ENCODE measurements around the gene AGPAT1.
A peak's percentile ranks its signal among the peaks of the same experiment; 100 is the strongest.
"Not testable (repeated sequence)": the region's sequence is repeated elsewhere in the genome, so short reads cannot be mapped to it uniquely, and the experiment has no call there.

The AGPAT1 gene

GRCh38 chr6:32146687-32147086, 29.2 kb downstream of the AGPAT1 start:
- DNase-seq = no peak

- no peak for DNase-seq
Measured at GRCh38 chr6:32146287-32146686, 29.6 kb downstream of the AGPAT1 start.

- not testable (repeated sequence) for DNase-seq
Measured at GRCh38 chr6:32144238-32144637, 31.6 kb downstream of the AGPAT1 start.

DNA sequence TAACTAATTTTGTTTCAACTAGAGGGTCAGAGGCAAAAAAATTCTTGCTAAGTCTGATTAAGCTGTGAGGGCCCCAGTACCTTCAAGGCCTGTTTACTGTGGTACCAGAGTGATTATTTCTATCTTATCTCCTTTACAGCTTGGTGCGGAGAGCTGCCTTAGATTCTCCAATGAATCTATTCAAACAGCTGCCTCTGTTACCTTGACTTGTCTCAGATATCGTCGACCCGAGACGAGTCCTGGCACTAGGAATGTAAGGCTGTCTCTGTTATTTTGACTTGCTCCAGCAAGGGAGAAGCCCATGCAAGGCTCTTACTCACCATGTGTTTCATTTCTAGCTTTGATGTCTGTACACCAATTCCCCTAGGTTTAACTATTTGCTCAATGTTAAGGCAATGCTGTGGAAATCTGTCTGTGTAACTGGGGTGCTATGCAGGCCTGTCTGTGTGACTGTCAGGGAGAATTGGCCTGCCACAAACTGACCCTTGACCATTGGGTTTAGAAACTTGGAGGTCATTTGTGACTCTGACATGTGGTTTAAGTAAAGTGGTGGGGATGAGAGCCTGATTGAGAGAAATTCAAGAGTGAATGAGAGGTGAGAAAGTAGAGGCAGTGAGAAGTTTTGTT, 35.4 kb downstream of the AGPAT1 start:
- DNase-seq = no peak

DNA sequence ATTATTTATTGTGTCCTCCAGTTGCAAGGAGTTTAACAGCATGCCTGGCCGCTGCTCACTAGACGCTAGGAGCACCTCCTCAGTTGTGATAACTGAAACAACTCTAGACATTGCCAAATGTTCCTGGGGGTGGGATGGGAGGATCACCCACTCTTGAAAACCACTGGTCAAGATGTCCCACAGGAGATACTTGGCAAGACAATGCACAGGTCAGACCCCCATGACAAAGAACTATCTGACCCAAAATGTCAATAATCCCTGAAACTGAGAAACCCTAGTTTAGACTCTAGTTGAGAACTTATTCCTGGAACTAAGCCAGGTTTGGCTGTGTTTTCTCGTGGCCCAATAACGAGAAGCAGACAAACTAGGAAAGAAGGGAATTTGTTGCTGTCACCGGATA, 36.3 kb downstream of the AGPAT1 start:
- no peak for DNase-seq

- no peak for DNase-seq
Measured at GRCh38 chr6:32137454-32137853, 38.4 kb downstream of the AGPAT1 start.

DNA sequence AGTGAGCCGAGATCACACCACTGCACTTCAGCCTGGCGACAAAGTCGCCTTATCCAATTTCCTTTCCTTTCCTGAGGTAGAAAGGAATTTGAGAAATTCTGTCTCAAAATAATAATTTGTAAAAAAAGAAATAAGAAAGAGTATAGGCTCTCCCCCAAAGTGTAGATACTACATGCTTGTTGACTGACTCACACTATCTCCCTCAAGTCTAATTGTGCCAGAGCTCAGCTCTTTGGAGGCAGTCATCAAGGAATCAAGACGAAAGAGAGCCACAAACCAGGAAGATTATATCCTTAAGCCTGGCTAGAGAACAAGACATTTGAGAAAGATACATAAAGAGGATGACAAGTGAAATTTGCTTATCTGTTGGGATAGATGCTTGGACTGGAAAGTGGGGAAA, 42.1 kb downstream of the AGPAT1 start:
- no peak for DNase-seq

GRCh38 chr6:32132110-32132509, 43.8 kb downstream of the AGPAT1 start:
- DNase-seq = no peak

DNA sequence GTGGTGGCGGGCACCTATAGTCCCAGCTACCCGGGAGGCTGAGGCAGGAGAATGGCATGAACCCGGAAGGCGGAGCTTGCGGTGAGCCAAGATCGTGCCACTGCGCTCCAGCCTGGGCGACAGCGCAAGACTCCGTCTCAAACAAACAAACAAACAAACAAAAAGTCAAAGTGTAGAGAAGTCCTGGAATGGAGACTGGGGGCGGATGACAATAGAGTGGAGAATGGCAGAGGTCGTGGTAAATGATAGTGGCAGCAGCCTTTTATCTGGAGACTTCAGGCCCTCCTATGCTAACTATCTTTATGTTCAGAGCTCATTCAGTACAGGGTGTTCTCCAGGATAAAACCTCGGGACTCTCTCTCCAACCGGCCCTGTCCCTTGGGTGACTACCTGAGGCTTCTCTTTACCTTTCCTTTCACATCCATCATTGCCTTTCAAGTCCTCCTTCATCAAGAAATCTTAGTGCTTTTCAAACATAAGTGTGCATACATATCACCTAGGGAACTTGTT, 44.4 kb downstream of the AGPAT1 start:
- no peak for DNase-seq

DNA sequence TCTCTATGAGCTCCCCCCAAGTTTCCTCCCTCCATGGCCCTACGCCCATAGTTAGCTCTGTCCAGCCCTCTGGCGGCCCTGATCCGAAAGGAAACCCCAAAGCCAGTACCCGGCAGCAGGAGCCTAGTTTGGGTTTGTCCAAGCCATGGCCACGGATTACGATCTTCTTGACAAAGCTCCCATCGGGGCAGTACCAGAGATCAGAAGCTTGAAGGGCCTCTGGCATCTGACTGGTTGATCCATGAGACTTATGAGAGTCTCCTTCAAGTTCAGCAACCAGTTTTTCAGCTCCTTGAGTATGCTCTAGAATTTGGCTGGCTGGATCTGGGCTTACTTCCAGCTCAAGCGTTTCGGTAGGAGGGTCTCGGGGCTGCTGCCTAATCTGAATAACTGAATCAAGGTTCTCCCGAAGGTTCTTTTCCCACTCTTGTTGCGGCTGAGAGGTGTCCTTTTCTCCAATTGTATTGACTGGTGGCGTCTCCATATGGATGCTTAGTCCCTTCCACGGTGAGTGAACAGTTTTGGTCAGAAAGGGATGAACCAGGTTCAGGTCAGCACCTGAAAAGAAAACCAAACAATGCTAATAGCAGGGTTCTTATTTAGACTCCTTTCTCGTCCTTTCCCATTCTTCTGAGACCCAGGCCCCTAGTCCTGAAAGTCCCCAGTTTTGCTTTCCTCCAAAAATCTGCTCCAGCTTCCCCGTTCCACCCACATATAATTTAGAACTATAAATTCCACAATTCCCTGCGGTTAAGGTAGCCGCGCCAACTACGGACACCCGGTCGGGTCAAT, 46.4 kb downstream of the AGPAT1 start:
- DNase-seq = no peak

DNA sequence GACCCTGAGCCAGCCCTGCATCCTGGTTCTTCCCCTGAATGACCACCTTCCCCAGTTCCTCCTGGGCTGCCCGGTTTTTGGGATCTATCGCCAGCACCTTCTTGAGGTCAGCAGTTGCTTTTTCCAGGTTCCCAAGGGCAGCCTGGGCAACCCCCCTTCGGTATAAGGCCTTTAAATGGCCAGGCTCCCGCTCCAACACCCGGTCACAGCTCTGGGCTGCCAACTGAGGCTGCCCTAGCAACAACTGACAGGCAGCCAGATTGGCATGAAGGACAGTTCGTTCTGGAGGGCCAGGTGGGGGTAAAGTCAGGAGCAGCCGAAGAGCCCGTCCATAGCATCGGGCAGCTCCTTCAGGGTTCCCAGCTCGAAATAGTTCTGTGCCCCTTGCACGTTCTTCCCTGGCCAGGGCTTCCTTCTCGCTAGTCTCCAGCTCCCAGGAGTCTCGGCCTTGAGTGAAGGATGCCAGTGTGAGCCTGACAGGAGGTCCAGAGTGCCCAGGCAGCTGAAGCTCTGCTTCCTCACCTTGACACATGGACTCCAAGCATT, 47.1 kb downstream of the AGPAT1 start:
- DNase-seq = no peak

DNA sequence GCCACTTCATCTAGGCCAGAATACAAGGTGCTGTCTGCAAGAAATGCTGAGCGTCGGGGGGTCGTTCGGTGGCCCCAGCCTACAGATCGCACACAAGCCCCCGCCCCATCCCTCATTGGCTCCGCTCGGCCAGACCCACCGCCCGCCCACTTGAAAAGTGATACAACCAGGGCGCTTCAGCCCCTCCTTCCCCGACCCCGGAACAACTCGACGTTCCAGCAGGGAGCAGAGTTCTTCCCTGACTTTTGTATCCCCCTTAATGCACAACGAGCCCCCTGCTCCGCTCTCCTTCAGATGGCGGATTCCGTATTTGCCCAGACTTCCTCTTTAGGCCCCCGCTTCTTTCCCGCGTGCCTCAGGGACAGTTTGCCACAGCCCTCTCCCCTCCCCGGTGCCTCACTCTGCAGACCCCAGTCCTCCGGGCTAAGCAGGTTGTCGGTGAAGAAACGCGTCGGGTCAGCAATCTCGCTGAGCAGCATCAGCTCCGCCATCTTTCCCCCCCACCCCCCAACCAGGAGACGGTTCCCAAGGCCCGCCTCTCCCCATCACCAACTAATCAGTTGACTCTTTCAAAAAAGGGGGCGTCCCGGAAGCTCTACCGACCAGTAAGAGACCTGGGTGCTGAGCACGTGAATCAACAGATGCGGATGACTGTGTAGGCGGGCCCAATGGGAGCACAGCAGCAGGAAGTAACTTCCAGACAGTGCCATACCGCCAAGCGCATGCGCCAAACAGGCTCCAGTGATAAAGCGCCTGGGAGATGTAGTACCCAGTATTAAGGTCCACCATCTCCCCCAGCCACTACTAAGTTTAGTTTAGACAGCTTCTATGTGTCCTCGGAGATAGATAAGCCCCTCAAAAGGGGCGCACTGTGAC, 47.9 kb downstream of the AGPAT1 start, which contains the start of gene ATF6B:
Gene ATF6B (minus strand): TSS at position 530 of the 876 bp plus-strand sequence. CDS start 39 bp downstream, at position 491.
- peak; percentile 97 for DNase-seq

GRCh38 chr6:32127409-32127716, 48.5 kb downstream of the AGPAT1 start:
- DNase-seq = no peak

- DNase-seq = no peak
Measured at GRCh38 chr6:32126880-32127279, 49.0 kb downstream of the AGPAT1 start.

DNA sequence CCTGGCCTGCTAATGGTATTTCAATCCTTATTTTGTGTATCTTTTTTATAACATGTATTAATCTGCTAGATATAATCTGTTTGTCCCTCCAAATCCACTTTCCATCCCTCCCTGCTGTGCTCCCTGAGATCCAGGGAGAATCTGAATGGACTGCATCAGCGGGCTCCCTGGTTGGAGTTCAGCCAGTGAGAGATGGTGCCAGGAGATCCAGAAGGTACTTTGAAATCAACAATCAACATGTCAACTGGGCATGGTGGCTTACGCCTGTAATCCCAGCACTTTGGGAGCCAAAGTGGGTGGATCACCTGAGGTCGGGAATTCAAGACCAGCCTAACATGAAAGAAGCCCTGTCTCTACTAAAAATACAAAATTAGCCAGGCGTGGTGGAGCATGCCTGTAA, 52.2 kb downstream of the AGPAT1 start:
- no peak for DNase-seq

- DNase-seq = no peak
Measured at GRCh38 chr6:32120573-32121059, 55.3 kb downstream of the AGPAT1 start.

- peak; percentile 11 for DNase-seq
Measured at GRCh38 chr6:32118782-32119628, 56.9 kb downstream of the AGPAT1 start.
